ENCODE results near the gene ARHGAP24. TPM values are rescaled to one million over a fixed set of nuclear protein-coding genes. Genes with fewer than 3 reads are reported as not detected.

The ARHGAP24 gene
- total RNA-seq, 1 experiment from 2014 or later = 2.1 TPM

DNA sequence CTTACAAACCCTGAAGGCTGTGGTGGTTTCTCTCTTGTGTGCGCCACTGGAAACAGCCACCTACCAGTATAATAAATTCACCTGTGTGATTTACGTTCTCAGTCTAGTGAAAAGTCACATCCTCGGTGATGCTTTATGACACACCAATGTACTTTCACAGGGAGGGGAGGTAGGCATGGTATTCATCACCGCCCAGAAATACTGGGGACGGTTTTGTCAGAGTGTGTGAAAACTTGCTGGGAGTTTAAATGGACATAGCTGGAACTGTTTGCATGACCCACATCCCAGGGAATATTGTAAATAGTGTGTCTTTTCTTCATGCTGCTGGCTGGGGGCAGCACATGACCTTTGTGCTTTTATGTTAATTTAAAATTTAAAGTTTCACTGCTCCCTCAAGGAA is 463.1 kb downstream of the ARHGAP24 start:
- DNase-seq (ENCODE audit: low spot score) (no peak), ATAC-seq (no peak)
- Mint-ChIP-seq H3K4me3 (no peak overlapping the region), H3K9me3 (no peaks in the 10 kb centered on the region), H3K36me3 (no peaks in the 10 kb centered on the region), H3K27ac (no peak overlapping the region), H3K4me1 (peaks cover 11% of the 10 kb centered on the region), H3K27me3 (ENCODE audit: low read depth) (no peaks in the 10 kb centered on the region)
- TF ChIP-seq, protein P1, sequence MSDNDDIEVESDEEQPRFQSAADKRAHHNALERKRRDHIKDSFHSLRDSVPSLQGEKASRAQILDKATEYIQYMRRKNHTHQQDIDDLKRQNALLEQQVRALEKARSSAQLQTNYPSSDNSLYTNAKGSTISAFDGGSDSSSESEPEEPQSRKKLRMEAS (CRISPR knock-in tag; IDR thresholded peaks at IDR 0.05) = no peak
- TF ChIP-seq, protein P2, sequence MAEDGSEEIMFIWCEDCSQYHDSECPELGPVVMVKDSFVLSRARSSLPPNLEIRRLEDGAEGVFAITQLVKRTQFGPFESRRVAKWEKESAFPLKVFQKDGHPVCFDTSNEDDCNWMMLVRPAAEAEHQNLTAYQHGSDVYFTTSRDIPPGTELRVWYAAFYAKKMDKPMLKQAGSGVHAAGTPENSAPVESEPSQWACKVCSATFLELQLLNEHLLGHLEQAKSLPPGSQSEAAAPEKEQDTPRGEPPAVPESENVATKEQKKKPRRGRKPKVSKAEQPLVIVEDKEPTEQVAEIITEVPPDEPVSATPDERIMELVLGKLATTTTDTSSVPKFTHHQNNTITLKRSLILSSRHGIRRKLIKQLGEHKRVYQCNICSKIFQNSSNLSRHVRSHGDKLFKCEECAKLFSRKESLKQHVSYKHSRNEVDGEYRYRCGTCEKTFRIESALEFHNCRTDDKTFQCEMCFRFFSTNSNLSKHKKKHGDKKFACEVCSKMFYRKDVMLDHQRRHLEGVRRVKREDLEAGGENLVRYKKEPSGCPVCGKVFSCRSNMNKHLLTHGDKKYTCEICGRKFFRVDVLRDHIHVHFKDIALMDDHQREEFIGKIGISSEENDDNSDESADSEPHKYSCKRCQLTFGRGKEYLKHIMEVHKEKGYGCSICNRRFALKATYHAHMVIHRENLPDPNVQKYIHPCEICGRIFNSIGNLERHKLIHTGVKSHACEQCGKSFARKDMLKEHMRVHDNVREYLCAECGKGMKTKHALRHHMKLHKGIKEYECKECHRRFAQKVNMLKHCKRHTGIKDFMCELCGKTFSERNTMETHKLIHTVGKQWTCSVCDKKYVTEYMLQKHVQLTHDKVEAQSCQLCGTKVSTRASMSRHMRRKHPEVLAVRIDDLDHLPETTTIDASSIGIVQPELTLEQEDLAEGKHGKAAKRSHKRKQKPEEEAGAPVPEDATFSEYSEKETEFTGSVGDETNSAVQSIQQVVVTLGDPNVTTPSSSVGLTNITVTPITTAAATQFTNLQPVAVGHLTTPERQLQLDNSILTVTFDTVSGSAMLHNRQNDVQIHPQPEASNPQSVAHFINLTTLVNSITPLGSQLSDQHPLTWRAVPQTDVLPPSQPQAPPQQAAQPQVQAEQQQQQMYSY (CRISPR knock-in tag; IDR thresholded peaks at IDR 0.05) = no peak
- no peak for TF ChIP-seq ZNF416 (CRISPR knock-in tag; IDR thresholded peaks at IDR 0.05)
- TF ChIP-seq NFE2L1 (CRISPR knock-in tag; IDR thresholded peaks at IDR 0.05) = no peak
- TF ChIP-seq, protein P3, sequence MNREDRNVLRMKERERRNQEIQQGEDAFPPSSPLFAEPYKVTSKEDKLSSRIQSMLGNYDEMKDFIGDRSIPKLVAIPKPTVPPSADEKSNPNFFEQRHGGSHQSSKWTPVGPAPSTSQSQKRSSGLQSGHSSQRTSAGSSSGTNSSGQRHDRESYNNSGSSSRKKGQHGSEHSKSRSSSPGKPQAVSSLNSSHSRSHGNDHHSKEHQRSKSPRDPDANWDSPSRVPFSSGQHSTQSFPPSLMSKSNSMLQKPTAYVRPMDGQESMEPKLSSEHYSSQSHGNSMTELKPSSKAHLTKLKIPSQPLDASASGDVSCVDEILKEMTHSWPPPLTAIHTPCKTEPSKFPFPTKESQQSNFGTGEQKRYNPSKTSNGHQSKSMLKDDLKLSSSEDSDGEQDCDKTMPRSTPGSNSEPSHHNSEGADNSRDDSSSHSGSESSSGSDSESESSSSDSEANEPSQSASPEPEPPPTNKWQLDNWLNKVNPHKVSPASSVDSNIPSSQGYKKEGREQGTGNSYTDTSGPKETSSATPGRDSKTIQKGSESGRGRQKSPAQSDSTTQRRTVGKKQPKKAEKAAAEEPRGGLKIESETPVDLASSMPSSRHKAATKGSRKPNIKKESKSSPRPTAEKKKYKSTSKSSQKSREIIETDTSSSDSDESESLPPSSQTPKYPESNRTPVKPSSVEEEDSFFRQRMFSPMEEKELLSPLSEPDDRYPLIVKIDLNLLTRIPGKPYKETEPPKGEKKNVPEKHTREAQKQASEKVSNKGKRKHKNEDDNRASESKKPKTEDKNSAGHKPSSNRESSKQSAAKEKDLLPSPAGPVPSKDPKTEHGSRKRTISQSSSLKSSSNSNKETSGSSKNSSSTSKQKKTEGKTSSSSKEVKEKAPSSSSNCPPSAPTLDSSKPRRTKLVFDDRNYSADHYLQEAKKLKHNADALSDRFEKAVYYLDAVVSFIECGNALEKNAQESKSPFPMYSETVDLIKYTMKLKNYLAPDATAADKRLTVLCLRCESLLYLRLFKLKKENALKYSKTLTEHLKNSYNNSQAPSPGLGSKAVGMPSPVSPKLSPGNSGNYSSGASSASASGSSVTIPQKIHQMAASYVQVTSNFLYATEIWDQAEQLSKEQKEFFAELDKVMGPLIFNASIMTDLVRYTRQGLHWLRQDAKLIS (CRISPR knock-in tag; IDR thresholded peaks at IDR 0.05; ENCODE audit: borderline replicate concordance) = no peak
- TF ChIP-seq NR2C2 (CRISPR knock-in tag; IDR thresholded peaks at IDR 0.05) = no peak
- TF ChIP-seq, protein P4, sequence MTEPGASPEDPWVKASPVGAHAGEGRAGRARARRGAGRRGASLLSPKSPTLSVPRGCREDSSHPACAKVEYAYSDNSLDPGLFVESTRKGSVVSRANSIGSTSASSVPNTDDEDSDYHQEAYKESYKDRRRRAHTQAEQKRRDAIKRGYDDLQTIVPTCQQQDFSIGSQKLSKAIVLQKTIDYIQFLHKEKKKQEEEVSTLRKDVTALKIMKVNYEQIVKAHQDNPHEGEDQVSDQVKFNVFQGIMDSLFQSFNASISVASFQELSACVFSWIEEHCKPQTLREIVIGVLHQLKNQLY (CRISPR knock-in tag; IDR thresholded peaks at IDR 0.05) = no peak
- no peak for TF ChIP-seq ATF1 (CRISPR knock-in tag; IDR thresholded peaks at IDR 0.05)
- TF ChIP-seq SMAD4 (CRISPR knock-in tag; IDR thresholded peaks at IDR 0.05) = no peak
- POLR2A ChIA-PET = no interaction called here
- CTCF ChIA-PET = no interaction called here

DNA sequence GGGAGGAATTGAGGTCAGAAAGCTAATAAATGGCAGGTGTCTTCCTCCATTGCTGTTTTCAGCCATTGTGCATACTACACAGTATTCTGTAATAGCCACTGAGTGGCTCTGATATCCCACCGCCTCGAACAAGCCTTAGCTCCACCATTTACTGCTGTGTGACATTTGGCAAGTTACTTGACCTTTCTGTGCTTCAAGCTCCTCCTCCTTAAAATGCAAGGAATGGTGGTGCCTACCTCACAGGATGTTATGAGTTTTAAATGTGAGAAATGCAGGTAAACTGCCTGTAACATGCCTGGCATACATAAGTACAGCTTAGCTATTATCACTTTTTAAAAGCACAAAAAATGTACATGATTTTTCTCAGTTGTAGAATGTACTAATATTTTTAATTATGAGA is 464.0 kb downstream of the ARHGAP24 start:
- Mint-ChIP-seq H3K27ac (no peak overlapping the region), H3K4me3 (no peak overlapping the region), H3K36me3 (no peaks in the 10 kb centered on the region), H3K27me3 (ENCODE audit: low read depth) (no peaks in the 10 kb centered on the region), H3K4me1 (peaks cover 4% of the 10 kb centered on the region), H3K9me3 (no peaks in the 10 kb centered on the region)
- TF ChIP-seq TP53 (CRISPR knock-in tag; IDR thresholded peaks at IDR 0.05) (no peak), NR1H2 (CRISPR knock-in tag; IDR thresholded peaks at IDR 0.05) (no peak), GTF2I (CRISPR knock-in tag; conservative IDR thresholded peaks at IDR 0.05) (0 out of 2 replicates have a peak, but pooled peaks have one; percentile 13)
- DNase-seq (ENCODE audit: low spot score) (no peak), ATAC-seq (no peak)
- CTCF ChIA-PET = no interaction called here
- POLR2A ChIA-PET = no interaction called here

DNA sequence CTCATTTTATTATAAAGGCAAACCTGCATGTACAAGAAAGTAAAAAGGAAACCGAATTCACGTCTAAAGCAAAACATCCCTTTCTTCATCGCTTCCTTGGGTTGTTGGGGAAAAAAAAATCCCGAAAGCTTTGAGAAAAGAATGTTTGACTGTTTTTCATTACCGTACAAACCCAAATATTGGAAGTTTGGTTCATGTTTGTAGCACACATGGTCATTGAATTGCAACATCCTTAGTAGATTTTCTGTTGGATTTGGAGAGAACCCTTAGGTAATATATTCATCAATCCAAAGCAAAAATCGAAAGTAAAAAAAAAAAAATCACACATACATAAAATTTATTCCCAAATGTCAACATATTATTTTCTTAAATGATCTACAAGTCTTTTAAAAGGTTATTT is 464.6 kb downstream of the ARHGAP24 start:
- Mint-ChIP-seq H3K36me3 (no peaks in the 10 kb centered on the region), H3K9me3 (no peaks in the 10 kb centered on the region), H3K4me3 (no peak overlapping the region), H3K27ac (no peak overlapping the region), H3K27me3 (ENCODE audit: low read depth) (no peaks in the 10 kb centered on the region), H3K4me1 (no peaks in the 10 kb centered on the region)
- no peak for ATAC-seq
- no peak for DNase-seq (ENCODE audit: low spot score)
- TF ChIP-seq GABPB1 (CRISPR knock-in tag; IDR thresholded peaks at IDR 0.05) (no peak), SMAD4 (CRISPR knock-in tag; IDR thresholded peaks at IDR 0.05) (no peak), NR2C2 (CRISPR knock-in tag; IDR thresholded peaks at IDR 0.05) (no peak), FOXP1 (CRISPR knock-in tag; IDR thresholded peaks at IDR 0.05; ENCODE audit: borderline replicate concordance) (no peak), TP53 (CRISPR knock-in tag; IDR thresholded peaks at IDR 0.05) (no peak)
- TF ChIP-seq, protein P5, sequence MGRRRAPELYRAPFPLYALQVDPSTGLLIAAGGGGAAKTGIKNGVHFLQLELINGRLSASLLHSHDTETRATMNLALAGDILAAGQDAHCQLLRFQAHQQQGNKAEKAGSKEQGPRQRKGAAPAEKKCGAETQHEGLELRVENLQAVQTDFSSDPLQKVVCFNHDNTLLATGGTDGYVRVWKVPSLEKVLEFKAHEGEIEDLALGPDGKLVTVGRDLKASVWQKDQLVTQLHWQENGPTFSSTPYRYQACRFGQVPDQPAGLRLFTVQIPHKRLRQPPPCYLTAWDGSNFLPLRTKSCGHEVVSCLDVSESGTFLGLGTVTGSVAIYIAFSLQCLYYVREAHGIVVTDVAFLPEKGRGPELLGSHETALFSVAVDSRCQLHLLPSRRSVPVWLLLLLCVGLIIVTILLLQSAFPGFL (CRISPR knock-in tag; IDR thresholded peaks at IDR 0.05; ENCODE audit: borderline replicate concordance) = no peak
- TF ChIP-seq, protein P6, sequence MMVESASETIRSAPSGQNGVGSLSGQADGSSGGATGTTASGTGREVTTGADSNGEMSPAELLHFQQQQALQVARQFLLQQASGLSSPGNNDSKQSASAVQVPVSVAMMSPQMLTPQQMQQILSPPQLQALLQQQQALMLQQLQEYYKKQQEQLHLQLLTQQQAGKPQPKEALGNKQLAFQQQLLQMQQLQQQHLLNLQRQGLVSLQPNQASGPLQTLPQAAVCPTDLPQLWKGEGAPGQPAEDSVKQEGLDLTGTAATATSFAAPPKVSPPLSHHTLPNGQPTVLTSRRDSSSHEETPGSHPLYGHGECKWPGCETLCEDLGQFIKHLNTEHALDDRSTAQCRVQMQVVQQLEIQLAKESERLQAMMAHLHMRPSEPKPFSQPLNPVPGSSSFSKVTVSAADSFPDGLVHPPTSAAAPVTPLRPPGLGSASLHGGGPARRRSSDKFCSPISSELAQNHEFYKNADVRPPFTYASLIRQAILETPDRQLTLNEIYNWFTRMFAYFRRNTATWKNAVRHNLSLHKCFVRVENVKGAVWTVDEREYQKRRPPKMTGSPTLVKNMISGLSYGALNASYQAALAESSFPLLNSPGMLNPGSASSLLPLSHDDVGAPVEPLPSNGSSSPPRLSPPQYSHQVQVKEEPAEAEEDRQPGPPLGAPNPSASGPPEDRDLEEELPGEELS (CRISPR knock-in tag; IDR thresholded peaks at IDR 0.05) = no peak
- TF ChIP-seq, protein P7, sequence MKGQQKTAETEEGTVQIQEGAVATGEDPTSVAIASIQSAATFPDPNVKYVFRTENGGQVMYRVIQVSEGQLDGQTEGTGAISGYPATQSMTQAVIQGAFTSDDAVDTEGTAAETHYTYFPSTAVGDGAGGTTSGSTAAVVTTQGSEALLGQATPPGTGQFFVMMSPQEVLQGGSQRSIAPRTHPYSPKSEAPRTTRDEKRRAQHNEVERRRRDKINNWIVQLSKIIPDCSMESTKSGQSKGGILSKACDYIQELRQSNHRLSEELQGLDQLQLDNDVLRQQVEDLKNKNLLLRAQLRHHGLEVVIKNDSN (CRISPR knock-in tag; IDR thresholded peaks at IDR 0.05) = no peak
- CTCF ChIA-PET = no interaction called here
- POLR2A ChIA-PET = no interaction called here
